Fibroblast of gingiva (primary cell): ENCODE results near the gene FGD4.

ENCODE experiments used
- DNase-seq: peaks from one replicate; pipeline ENCODE4 v3.0.0-alpha.2; 2011; ENCODE audit warnings: low read depth

FGD4 gene

DNA sequence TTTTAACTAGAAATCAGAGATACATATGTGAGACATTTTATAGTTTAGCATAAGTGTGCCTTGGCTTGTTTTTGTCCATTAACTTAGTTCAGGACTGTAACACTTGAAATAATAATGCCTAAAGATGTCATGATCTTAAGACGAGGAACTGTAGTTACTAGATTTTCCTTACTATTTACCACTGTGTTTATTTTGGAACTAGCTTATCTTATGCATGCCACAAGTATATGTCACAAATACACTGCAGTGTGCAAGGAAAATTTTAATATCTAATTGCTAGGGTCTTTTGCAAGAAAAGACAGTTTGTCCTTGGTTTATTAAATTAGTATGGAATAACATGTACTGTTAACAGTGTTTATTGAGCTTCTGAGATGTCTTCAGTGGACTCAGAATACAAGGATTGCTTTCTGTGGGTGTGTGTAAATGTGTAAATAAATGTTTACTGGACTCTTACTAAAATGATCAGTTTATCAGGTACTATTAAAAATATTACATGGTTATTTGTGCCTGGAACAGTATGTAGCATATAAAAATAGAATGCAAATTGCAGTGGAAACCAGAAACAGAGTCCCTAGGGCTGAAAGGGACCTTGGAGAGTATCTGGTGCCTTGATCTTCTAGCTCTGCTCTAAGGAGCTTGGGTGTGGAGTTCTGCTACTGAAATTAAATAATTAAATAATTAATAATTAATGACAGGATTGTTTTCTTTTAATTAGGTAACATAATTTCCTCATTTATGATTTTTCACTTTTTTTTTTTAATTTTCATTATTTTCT lies 58.1 kb downstream of the FGD4 start:
- DNase-seq, result no peak

- DNase-seq, result no peak
These were observed 61.3 kb downstream of the FGD4 start for GRCh38 chr12:32460638-32461037.

DNA sequence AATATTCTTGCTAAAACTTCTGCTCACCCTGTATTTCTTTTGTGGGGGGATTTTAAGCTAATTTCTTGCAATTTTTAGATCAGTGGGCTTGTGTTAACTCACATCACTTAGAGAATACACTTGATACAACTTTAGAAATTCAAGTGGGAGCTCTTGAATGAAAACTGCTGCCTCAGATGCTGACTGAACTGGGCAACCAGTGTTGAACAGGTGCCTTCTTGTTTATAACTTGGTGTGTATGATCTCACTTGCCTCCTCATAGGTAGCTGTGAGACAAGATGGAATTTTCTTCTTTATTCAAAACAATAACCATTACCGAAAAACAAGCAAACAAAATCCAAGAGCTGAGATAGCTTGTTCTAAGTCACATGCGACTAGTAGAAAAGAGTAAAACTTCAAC lies 63.5 kb downstream of the FGD4 start:
- no peak for DNase-seq

DNA sequence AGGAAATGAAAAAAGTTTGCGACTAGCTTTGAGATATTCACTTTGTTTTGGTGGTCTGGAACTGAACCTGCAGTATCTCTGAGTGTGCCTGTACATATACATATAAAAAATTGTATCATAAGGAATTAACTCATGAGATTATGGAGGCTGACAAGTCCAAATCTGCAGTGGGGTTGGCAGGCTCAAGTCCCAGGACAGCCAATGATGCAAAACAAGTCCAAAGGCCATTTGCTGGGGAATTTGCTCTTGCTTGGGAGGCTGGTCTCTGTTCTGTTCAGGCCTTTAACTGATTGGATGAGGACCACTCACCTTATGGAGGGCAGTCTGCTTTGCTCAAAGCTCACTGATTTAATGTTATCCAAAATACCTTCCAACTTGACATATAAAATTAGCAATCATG lies 66.8 kb downstream of the FGD4 start:
- DNase-seq, result no peak

GRCh38 chr12:32466986-32467711 lies 67.8 kb downstream of the FGD4 start:
- no peak for DNase-seq

DNA sequence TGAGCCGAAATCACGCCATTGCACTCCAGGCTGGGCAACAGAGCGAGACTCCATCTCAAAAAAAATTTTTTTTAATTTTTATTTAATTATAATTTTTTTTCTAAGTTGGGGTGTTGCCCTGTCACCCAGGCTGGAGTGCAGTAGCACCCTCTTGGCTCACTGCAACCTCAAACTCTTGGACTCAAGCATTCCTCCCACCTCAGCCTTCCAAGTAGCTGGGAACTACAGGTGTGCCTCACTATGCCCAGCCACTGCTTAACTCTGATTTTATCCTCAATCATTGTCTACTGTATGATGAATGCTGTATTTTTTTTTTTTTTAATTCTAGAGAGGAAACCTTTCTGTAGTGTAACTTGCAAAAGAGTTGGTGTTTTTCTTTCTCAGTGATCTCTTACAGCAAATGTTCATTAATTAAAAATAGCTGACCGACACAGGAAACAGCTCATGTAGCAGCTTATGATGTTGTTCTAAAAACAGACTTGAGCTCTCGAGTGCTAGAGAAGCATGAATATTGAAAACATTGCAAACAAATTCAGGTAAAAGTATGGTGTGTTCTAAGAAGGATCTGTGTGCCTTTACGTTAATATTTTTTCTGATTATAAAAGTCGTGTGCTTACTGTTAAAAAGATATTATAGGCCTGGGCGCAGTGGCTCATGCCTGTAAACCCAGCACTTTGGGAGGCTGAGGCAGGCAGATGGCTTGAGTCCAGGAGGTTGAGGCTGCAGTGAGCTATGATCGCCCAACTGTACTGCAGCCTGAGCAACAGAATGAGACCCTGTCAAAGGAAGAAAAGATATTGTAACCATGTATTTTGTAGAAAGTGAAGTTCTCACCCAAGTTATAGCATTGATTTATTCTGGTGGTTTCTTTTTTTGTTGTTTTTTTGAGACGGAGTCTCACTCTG lies 68.9 kb downstream of the FGD4 start:
- DNase-seq, result no peak

- no peak for DNase-seq
These were observed 71.6 kb downstream of the FGD4 start for GRCh38 chr12:32470936-32471470.

- DNase-seq, result no peak
These were observed 72.2 kb downstream of the FGD4 start for GRCh38 chr12:32471591-32472001.

GRCh38 chr12:32475724-32476123 lies 76.4 kb downstream of the FGD4 start:
- no peak for DNase-seq

- no peak for DNase-seq
These were observed 77.1 kb downstream of the FGD4 start for GRCh38 chr12:32476446-32476845.

DNA sequence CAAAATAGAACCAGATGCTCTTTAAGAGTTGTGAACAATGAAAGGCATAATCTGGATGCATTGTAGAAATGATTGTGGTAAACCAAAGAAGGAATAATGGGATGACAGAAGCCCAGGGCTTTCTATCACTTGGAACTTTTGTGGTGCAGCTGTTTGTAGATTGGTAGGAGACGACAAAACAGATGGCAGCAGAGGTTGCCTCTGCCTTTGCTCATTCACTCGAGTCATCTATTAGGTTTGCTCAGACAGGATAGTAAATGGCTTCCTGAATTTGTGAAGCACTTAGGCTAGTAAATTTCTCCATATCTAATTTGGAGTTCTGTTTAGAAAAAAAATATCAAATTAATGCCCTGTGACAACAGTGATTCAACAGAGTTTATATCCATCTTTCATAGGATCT lies 78.4 kb downstream of the FGD4 start:
- DNase-seq, result no peak

DNA sequence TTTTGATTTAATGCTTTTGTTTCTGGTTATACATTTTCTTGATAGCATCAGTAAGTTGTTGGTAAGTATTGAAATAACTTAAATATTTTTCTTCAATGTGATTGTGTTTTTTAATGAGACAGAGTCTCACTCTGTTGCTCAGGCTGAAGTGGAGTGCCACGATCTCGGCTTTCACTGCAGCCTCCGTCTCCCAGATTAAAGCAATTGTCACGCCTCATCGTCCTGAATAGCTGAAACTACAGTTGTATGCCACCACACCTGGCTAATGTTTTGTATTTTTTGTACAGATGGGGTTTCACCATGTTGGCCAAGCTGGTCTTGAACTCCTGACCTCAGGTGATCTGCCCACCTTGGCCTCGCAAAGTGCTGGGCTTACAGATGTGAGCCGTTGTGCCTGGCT lies 78.8 kb downstream of the FGD4 start:
- DNase-seq, result no peak

DNA sequence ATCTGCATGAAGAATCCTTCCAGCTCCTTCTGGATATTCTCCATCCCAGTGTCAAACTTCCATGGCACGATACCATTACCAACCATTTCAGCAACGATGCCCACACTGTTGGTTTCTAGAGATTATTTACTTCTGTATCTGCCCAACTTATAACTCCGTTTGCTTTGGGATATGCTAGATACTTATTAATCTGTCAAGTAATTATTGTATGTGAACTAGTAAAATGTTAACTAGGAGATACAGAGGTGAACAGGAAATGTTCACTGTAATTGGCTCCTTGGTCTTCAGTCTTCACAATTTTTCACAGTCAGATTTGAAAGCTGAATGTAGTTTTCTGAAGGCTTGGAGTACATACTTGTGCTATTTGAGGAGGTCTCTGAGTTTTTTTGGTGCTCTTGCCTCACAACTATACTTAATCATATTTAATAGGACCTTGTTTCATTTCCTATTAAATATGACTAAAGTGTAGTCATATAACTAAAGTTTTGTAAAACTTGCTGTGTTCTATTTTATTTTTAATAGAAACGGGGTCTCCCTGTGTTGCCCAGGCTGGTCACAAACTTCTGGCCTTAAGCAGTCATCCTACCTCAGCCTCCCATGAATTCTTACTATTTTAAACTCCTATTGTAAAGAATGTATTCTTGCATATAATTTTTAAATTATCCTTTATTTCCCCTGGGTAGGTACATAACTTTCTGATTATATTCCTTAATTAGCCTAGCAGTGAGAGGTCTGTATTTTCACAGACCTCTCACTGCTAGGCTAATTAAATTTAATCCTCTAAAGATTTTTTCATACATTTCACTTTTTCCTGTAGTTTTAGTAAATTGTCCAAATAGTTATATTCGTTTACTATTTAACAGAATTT lies 79.7 kb downstream of the FGD4 start:
- DNase-seq, result no peak

- no peak for DNase-seq
These were observed 82.9 kb downstream of the FGD4 start for GRCh38 chr12:32482226-32482625.

DNA sequence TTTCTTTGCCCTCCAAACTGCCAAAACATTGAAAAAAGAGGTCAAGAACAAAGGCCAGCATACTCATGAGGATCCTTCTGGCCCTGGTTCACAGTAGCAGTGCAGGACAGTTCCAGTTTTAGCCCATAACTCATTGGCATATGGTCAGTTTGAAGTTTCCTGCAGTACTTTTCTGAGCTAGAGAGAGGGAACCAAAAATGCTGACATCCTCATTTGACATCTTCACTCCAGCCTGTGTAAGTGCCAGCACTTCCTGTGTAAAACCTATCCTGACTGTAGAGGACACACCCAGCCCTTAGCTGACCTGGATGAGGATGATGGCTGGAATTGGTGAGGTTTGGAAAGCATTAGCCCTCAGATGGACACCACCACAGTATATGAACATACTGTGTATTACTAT lies 84.1 kb downstream of the FGD4 start:
- DNase-seq, result no peak

GRCh38 chr12:32483993-32484392 lies 84.6 kb downstream of the FGD4 start:
- no peak for DNase-seq

GRCh38 chr12:32486158-32486557 lies 86.8 kb downstream of the FGD4 start:
- no peak for DNase-seq

DNA sequence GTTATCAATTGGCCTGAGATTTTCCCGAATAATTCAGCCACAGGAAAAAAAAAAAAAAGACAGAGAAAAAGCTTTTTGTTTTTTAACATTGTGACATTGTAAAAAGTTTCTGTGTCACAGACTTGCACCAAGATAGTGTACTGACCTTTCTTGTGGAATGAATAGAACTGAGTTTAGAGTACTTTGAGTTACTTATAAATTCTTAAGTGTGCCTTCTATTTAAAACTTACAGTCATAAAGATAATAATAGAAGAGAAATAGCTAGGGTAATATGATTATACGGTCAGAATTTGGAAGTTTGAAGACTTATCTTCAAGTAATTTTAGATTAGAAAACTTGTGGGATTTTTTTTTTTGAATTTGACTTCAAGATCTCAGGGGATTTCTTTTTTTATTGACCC lies 88.8 kb downstream of the FGD4 start:
- no peak for DNase-seq

DNA sequence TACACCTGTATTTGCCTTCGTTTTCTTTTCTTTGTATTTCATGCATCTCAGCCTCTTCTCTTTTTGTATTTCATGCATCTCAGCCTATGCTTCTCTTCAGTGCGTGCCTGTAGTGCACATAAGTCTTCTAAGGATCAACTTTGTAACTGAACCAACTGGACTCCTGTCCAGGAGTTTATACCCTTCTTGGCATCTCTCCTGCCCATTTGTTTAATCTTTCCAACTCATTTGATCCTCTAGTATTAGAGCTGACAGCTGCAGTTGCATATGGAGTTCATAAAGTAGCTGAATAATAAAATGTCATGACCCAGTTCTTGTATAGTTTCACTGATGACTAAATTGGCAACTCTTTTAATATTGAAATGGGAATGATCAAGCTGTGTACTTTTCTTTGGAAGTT lies 89.7 kb downstream of the FGD4 start:
- peak; percentile 22 for DNase-seq

DNA sequence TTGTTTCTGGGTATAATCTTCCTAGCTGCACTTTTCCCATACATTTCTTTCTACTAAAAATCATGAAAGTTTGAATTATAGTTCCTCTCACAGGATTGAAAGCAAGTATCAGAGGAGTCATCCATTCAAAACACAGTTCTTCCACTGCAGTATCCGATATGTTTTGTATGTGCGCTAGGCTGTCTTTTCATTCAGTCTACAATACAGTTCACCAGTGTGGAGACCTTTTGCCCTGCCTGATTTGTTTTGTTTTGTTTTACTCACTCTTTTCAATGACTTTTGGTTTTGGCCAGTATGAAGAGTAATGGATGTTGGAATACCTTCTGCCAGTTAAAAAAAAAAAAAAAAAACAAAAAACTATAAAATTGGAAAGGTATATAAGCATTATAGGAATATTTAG lies 91.4 kb downstream of the FGD4 start:
- no peak for DNase-seq

DNA sequence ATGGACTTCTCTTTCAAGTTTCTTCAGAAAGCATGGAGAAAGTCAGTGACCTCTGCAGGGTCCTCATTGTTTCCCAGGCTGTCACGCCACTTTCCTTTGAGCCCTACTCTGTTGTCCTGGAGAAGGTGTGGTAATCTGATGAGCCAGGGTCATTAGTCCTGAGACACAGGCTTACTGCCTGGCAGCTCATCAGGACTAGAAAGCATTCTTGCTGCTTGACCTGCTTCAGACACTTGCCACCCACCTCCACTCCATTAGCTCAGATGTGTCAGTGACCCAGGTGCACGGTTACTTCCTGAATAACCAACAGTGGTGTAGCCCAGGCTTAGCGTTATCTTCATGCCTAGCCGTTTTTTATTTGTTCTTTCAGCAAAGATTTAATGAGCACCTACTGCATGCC lies 93.9 kb downstream of the FGD4 start:
- no peak for DNase-seq
